Kasumi-1 (cell line): Measurements from ENCODE around the gene FAM180A.

Source experiments
- DNase-seq, 2 experiments: peaks; one replicate each; lab custom pipeline; 2025; lab: John Stamatoyannopoulos, UW

FAM180A gene

DNA sequence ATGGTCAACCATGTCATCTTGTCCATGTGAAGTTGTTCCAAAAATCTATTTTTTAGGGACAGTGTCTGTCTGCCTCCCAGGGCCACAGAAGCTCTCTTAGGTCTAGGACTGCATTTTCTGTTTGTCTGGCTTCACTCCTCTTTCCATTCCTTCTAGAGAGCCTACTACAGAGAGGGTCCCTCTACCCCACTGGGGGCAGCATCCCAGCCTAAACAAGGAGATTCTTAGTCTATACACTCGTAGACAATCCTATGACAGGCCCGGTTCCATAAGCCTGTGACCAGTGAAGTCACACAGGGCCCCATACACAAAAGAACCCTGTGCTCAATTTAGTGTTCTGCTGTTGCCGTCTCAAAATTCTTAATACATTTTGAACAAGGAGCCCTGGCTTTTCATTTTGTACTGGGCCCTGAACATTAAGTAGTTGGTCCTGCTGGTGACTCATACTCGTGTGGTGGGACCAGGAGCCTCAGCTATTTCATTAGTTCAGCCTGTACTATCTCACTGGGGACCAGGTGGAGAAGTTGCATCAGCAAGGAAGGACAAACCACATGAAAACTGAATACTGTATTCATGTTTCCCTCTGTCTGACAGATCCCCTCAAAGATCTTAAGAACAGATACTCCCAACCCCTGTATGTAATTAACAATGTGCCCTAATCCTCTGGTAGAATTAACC is 23.5 kb upstream of the FAM180A start:
- no peak for DNase-seq

DNA sequence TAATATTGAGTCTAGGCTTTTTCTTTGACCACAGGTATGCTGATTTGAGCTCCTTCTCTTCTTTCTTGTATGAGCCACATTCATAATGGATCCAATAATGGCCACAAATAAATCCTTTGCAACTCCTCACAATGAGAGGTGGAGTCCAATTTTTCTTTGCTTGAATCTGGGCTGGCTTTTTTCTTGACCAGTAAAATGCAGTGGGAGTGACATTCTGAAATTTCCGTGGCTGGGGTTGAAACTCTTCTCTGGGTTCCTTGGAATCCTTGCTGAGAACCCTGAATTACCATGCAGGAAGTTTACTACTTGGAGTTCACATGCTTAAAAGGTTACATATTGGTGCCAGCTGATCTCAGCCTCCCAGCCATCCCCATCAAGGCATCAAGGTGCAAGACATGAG is 22.4 kb upstream of the FAM180A start:
- no peak for DNase-seq

DNA sequence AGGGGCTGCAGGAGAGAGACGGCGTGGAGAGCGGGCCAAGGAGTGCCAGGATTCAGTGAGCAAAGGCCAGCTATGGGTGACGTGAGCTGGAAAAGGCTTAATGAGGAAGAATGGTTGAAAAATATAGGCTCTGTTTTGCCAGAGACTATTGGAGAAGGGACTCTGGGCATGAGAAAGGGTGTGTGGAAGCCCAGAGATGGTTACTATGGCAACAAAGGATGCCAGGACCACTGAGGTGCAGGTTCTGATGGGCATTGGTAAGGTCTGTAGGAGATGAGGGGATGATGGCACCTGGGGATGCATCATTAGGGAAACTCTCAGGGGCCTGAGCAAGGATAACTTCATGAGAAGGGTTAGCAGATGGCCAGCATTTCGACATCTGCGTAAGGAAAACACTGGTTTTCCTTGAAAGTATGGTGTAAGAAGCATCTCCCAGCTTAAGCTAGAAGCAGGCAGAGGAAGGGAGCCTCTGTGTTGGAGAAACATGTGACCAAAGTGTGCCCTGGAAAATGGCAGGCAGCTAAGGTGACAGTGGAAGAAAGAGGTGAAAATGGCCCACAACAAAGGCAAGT is 21.6 kb upstream of the FAM180A start:
- no peak for DNase-seq

DNA sequence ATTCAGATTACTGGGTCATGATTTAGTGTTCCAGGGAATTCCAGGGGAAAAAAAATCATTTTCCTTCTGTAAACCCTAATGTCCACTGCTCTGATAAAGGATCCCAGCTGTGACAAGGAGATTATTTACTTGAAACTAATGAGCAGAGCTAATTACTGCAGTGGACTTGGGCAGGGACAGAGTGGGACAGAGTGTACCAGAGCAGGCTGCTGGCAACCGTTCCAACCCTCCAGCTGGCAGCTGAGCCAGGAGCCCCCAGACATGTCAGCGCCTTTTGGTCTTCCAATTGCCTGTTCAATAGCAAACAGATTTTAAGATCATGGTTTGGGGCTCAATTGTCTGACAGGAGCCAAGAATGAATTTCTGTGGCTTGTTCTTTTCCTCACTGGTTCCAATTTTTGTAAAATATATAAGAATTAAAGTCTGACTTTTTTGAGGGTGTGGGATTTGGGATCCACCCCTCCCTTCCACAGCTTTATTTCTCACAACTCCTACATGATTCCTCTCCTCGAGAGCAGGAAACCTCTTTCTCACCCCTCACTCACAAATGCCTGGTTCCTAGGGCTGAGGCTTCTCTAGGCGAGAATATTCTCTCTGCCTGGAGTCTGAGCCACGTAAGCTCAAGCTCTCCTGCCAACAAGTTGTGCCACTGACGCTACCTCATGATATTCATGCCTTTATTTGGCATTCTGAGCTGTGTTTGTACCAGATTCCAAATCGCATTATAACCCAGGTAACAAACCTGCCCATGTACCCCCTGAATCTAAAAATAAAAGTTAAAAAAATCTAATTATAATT is 20.6 kb upstream of the FAM180A start:
- no peak for DNase-seq

DNA sequence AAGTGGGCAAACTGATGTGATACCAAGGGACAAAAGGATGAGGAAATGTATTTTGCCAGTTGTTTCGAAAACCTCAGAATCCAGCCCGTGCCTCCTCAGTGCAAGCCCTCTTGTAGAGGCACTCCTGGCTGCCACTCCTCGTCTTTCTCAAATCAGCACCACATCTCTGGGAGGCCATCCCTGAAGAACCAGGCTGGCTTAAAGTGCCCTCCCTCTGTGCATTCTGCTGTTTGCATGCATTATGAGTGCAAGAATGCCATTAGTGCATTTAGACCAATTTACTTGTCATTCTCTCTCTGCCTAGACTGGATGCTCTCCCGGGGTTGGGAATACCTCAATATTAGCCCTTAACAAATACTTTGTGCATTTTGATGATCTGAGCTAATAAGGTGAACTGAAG is 19.9 kb upstream of the FAM180A start:
- DNase-seq, result no peak

DNA sequence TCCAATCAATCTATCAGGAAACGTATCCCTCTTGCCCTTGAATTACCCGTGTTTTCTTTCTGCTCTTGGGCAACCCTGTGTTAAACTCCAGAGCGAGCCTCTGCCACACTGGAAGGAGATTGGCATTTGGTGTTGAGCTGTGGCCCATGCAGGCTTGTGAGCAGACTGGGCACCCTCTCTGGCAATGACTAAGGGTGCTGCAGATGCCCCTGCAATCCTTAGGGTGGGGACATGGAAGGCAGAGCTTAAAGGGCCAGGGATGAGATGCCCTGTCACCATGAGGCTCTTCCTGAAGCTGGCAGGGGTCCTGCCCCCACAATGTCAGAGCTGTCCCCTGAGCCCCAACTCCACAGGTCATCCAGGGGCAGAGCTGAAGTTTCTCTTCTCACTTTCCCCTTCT is 19.5 kb upstream of the FAM180A start:
- DNase-seq, result no peak

DNA sequence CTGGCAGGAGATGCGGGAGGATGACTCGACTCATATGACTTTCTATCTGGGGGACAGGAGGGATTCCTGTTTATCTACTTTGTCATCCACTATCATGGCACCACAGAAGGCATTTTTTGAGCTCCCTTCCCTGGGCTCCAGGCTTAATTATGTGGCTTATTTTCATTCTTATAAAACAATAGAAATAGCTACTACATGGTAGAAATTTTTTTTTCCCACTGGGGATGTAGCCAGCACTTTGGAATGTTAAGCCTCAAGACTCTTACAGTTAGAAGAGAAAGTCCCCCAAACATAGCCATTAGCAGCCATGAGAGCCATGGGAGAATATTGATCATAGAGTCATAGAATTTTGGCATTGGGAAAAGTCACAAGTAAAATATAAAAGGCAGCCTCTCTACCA is 14.6 kb upstream of the FAM180A start:
- no peak for DNase-seq

DNA sequence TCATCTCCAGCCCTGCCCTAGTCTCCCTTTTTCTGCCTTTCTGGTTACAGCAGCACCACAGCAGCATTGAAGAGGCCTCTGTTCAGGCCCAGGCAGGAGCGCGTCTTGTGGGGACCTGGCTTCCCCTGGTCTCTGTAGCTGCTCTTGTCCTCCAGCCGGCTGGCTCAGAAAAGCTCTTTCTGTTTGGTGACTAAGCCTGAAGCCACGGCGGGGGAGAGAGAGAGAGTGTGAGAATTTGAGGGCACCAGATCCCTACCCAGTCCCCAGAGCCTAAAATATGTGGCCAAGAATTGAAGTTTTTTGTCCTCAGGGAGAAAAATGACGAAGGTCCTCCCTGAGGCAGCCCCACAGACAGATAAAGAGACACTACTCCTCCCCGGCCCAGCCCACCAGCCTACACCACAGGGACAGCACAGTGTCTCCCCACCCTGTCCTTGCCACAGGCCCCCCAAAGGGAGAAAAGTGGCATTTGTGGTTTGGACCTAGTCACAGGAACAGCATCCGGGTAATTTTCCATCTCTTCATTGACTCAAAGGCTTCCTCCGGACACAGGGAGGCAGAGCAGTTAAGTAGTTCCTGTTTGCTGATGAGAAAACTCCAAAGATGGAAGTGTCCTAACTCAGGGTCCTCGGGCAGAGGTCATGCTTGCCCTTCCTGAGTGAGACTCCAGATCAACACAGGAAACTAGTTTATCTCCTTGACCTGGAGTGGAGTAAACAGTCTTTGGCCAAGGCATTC is 13.3 kb upstream of the FAM180A start:
- peak; percentile 20 to 23 for DNase-seq

DNA sequence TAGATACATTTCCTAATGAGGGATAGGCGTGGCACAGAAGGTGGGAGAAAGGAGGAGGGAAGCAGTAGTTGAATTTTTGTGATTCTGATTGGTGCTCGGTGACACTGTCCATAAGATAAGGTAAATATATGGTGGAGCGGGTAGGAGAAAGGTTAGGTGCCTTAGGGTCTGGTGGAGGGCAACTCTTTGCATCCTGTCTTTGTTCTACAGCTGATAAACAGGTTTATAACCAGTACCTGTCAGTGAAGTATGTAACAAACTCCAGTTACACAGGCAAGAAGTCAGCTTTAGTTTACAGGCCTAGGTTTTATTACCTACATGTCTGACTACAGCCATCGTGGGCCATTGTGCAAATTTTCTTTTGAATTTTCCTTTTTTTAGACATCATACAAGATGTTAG is 10.9 kb upstream of the FAM180A start:
- no peak for DNase-seq

DNA sequence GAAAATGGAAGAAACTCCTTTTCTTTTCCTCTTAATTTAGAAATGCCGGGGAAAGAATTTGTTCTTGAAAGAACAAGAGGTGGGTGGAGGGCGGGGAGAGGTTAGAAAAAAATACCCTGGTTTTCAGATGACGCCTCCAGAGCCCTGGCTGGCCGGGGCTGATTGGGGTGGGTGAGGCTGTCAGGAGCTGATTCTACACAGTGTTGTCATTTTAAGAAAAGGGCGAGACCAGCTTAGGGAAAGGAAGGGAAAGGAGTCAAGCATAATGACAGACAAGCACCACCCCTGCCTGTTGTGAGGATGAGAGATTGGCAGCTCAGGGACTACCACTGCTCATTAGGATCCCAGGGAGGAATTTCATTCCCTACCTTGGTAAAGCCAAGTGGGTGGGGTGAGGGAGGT is 9.9 kb upstream of the FAM180A start:
- DNase-seq, result no peak

DNA sequence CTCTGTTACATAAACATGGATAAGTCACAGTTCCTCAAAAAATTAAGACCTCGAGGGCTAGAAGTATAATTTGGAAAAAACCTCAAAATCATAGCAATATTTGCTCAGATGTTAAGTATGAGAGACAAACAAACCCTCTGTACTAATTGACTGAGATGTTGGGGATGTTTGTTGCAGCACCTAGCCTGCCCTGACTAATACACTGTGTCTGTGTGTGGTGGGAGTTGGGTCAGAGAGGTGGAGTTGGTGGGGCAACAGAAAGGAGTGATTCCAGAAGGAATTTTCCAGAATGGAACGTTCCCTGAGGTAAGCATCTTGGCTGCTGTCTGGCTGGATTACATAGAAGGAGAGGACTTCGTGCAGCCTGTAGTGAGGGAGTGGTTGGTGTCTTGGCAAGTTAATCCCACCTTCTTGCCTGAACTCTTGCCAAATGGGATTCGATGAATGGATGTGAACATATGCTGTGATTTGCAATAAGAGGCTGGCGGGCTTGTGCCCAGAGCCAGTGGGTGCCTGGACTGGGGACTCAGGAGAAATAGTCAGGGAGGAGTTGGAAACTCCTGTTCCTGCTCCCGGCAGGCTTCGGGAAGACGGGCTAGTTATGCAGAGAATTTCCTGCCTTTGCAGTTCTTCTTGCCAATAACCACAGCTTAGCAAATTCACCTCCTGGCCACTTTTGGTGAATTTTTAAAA is 9.3 kb upstream of the FAM180A start:
- no peak for DNase-seq

DNA sequence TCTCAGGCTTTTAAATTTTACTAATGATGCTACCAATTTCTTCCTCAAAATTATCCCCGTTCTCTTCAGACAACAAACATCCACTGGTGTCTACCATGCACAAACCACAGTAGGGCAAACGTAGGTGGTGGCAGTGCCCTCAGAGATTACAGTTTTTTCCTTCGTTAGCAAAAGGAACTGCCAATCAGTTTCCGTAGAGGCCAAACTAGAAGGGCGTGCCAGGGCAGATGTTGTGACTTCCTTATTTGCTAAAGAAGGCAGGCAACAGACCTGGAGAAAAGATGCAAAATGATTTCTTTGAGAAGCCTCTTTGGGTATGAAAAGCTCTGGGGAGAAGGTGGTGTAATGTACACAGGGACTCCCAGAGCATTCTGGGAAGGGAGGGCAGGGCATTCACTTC is 7.6 kb upstream of the FAM180A start:
- DNase-seq, result no peak

DNA sequence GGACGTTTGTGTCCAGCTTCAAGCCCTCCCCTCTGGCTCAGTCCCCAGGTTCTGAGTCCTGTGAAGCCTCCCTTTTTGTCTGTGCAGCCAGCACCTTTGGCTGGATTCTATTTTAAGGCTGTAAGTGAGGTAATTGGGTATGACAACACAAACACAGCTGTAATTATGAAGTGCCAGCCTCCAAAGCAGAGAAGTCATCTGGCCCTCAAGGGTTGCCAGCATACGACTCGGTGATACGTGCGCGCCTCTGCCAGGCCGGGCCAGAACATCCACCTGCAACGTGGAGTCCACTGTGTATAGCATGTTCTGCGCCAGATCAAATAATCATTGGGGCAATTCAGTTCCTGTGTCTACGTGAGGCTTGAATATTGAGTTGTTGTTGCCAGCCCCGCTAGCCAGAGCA is 6.7 kb upstream of the FAM180A start:
- no peak for DNase-seq

DNA sequence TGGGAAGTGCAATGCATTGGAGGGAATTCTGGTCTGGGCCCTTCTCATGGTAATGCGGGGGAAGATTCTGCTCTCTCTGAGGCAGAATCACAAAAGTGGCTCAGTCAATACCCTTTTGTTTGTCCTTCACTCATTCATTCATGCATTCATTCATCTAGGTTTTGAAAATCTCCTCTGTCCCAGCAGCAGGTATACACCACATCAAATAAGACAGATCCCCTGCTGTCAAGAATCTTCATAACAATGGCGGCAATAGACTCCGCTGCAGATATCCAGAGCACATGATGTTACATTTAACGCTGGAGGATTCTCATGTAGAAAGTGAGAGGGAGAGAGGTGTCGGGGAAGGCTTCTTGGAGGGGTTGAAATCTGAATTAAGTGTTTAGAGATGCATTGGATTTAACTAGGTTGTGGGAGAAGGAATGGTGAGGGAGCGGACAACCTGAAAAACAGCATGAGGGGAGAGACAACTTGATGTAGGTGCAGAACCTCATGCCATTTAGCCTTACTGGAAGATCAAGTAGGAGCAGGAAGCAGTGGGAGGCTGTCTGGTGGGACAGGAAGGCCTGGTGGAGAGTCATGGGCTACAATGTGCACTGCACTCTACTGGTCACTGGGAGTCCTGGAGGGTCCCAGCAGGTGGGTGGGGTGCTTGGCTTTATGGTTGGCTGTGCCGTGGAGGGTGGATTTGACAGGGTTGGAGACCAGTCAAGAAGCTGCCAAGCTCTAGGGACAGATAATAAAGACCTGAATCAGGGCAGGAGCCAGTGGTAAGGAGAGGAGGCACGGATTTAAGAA is 5.2 kb upstream of the FAM180A start:
- DNase-seq, result no peak

DNA sequence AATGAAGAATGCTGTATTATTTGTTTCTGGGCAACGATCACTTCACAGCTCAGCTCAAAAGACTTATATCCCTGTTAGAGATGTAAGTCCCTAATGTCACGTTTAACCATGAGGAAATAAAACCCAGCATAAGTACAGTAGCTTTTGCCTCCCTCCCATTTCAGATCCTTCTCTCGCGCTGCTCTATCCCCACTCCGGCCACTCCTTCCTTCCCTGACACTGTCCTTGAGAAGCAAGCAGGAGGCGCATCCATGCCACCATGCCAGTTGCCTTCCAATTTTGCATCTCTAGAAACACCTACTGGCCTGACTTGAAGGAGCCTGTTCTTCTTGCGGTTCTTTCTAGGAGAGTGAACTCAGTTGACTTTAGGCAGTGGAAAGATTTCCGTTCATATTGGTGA is 1.2 kb downstream of the FAM180A start:
- no peak for DNase-seq

DNA sequence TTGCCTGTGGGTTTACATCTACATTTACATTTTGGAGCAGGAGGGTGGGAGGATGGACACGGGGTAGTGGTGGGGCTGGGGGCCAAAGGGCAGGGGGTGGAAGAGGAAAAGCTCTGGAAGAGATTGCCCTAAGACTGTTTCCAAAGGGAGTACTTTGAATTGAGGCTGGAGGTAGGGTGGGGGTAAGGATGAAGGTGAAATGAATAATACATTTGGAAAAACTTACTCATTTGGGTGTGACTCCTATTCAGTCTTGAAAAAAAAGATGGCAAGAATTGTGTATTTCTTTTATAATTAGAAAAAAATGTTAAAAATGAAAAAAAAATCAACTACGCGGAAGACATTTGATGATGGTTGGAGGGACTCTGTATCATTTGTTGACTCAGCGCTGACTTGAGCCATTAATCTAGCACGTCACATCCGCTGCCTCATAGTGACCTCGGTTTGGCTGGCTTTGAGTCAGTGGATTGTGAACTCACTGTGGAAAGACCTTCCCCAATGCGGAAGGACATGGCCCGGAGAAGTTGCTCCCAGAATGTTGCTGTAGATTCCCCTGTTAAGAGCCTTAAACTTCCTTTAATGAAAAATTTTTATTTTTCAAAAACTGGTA is 2.8 kb downstream of the FAM180A start:
- no peak for DNase-seq

DNA sequence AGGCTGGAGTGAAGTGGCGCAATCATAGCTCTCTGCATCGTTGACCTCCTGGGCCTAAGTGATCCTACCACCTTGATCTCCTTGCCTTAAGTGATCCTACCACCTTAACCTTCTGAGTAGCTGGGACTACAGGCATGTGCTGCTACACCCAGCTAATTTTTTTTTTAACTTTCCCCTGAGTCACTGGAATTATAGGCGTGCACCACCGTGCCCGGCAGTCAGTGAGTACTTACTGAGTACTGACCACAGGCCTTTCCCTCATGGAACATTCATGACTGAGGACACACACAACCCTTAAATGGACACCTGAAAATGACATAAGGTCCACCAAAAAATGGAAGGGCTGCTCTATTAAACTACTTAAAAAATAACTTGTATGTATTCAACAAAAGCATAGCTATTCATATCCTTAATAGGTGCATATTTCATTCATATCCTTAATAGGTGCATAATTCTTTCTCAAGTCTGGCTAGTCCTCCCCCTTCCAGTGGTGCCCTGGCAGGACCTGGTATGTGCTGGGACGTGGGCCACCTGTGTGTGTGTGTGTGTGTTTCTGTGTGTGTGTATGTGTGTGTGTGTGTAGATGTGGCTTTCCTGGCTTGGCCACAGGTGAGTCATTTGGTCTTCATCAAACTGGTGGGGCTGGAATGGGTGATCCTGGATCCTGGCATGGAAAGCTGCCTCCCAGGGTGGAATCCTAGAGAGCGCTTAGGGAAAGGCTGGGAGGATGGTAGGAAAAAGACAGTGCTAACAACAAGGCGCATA is 3.5 kb downstream of the FAM180A start:
- no peak for DNase-seq

DNA sequence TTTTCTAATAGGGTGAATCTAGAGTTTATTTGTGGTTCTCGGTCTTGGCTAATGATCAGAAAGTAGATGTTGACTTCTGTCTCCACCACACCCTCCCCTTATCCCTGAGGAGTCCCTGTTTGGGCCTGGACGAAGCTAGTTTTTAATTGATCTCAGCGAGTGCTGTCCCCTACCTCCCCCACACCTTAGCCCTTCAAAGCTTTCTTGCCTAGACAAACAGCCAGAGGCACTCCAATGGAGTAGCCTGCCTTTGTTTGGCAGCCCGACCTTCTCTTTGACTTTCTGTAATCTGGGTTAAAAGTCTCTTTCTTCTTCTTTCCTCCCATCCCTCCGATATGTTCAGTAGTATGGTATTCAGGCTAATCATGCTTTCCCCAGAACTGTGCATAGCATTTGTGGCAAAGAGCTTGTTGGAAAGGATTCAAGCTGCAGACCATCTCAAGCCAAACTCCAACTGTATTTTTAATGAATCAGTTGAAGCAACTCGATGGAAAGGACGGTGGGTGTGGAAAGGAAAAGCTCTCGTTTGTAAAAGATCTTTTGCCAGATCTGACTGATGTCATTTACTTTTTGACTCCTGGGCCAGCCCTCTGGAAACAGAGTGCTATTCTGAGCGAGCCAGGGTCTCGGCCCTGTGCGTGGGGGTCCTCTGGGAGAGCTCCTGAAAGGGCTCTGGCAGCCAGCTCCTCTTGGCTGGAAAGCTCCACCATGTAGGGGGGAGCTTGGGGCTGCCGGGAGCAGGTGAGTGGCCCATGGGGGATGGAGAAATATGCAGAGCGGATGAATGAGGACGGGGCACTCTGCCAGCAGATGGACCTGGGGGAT is 4.5 kb downstream of the FAM180A start:
- no peak for DNase-seq

DNA sequence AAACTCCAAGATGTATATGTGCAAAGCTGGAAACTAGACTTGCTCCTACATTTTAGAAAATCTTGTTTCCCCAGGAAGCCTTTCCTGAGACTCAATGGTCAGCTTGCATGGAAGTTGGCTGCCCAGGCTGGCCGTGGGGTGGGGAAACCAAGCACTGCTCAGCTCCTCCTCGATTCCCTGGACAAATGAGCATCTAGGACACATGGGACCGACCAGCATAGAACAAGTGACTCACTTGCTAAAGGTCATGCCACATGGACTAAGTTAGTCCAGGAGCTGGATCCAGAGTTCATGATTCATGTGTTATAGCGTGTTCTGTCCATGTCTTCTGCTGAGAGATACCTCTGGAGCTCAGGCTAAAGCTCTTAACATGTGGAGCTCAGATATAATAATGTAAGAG is 6.2 kb downstream of the FAM180A start:
- DNase-seq, result no peak
